Activated CD4-positive, alpha-beta T cell treated with anti-CD3 and anti-CD28 coated beads for 36 hours (primary cell): ENCODE data around the gene FAM3A. TPM values are rescaled to one million over a fixed set of nuclear protein-coding genes. Genes with fewer than 3 reads are reported as not detected.
A peak's percentile ranks its signal among the peaks of the same experiment; 100 is the strongest.
"Not testable (repeated sequence)": the region's sequence is repeated elsewhere in the genome, so short reads cannot be mapped to it uniquely, and the experiment has no call there.

Source experiments
- ATAC-seq: fragments of 200-7000 bp; cut with Tn5 transposase; one replicate; pipeline ENCODE4 v1.10.0; 2021; ENCODE audit warnings: mild to moderate bottlenecking, moderate library complexity
- CTCF ChIA-PET: fragments of 350-600 bp; sonication (Branson Sonifier 250); formaldehyde crosslinking; loops from one replicate; lab custom pipeline; 2021; ENCODE audit warnings: antibody characterized with exemption; lab: Charles Lee
- POLR2A ChIA-PET: fragments of 350-600 bp; sonication (Branson Sonifier 250); formaldehyde crosslinking; loops from one replicate; lab custom pipeline; 2021; ENCODE audit warnings: antibody characterized with exemption, inconsistent platforms; lab: Charles Lee
- DNase-seq: peaks from one replicate; pipeline ENCODE4 v3.0.0-alpha.2; 2020
- H3K27ac Mint-ChIP-seq: one replicate; pipeline ENCODE4 v1.8.0; 2021; ENCODE audit warnings: mixed read lengths
- H3K27me3 Mint-ChIP-seq: one replicate; pipeline ENCODE4 v1.8.0; 2021; ENCODE audit warnings: mixed read lengths
- H3K36me3 Mint-ChIP-seq: one replicate; pipeline ENCODE4 v1.8.0; 2021; ENCODE audit warnings: low read depth, mixed read lengths
- H3K4me1 Mint-ChIP-seq: one replicate; pipeline ENCODE4 v1.8.0; 2021; ENCODE audit warnings: mixed read lengths
- H3K4me3 Mint-ChIP-seq: one replicate; pipeline ENCODE4 v1.8.0; 2021; ENCODE audit warnings: mild to moderate bottlenecking, moderate library complexity, mixed read lengths
- H3K9me3 Mint-ChIP-seq: one replicate; pipeline ENCODE4 v1.8.0; 2021; ENCODE audit warnings: low read depth, mixed read lengths
- intact Hi-C, 2 experiments: fragments of 100-400 bp; cut with DNase I in 1 of 2; cut with micrococcal nuclease in 1 of 2; formaldehyde crosslinking; loops; one replicate each; pipeline versions ENCODE4 v1.14.2 to v1.15.1; 2022 to 2024; cut with DNase I, micrococcal nuclease
- total RNA-seq, 2 experiments: library from RNA; stranded (reverse); gene quantifications; one replicate each; pipeline ENCODE4 v1.2.3, GENCODE V29; 2021

The FAM3A gene
- 10 to 100 TPM; 27.6 to 30.5 TPM for total RNA-seq

- ATAC-seq, result peak; percentile 98
- no peaks in the 10 kb centered on the region for H3K9me3 Mint-ChIP-seq
- POLR2A ChIA-PET, result no interaction called here
- DNase-seq, result peak; percentile 97
- intact Hi-C loops, result loop anchor here (1.0 to 2.0 kb wide), 14 partner anchors 26 to 722 kb away; partner anchors contain the start of genes IKBKG (in 2 of the 2), LAGE3 (in 2 of the 2), DKC1 (in 1 of the 2) and G6PD (in 1 of the 2)
- peaks cover 8% of the 10 kb centered on the region for H3K36me3 Mint-ChIP-seq
- H3K4me1 Mint-ChIP-seq, result peaks cover 30% of the 10 kb centered on the region
- peak within 1 kb of the TSS; percentile 90 for H3K27ac Mint-ChIP-seq
- peak within 1 kb of the TSS; percentile 81 for H3K4me3 Mint-ChIP-seq
- no peaks in the 10 kb centered on the region for H3K27me3 Mint-ChIP-seq
- CTCF ChIA-PET, result interaction anchor here (1.5 kb wide), 1 partner anchor 11 kb away, joined by 5 read pairs; no protein-coding TSS in a partner anchor
These were observed at the start of gene FAM3A for GRCh38 chrX:154515966-154516655. Gene FAM3A (minus strand): TSS chrX:154516232. CDS start chrX:154515772, 460 bp downstream.

- DNase-seq, H3K9me3 Mint-ChIP-seq, H3K36me3 Mint-ChIP-seq, ATAC-seq, CTCF ChIA-PET, H3K4me1 Mint-ChIP-seq, H3K4me3 Mint-ChIP-seq, POLR2A ChIA-PET, intact Hi-C loops, H3K27me3 Mint-ChIP-seq, H3K27ac Mint-ChIP-seq: not testable (repeated sequence)
These were observed 46.3 kb upstream of the FAM3A start for GRCh38 chrX:154562295-154562694.

GRCh38 chrX:154560326-154560725, 44.3 kb upstream of the FAM3A start:
- H3K4me1 Mint-ChIP-seq, ATAC-seq, CTCF ChIA-PET, H3K4me3 Mint-ChIP-seq, H3K36me3 Mint-ChIP-seq, intact Hi-C loops, DNase-seq, H3K27ac Mint-ChIP-seq, H3K9me3 Mint-ChIP-seq, POLR2A ChIA-PET, H3K27me3 Mint-ChIP-seq: not testable (repeated sequence)

GRCh38 chrX:154558896-154559295, 42.9 kb upstream of the FAM3A start:
- H3K9me3 Mint-ChIP-seq, DNase-seq, H3K36me3 Mint-ChIP-seq, H3K4me1 Mint-ChIP-seq, H3K27ac Mint-ChIP-seq, CTCF ChIA-PET, H3K27me3 Mint-ChIP-seq, ATAC-seq, H3K4me3 Mint-ChIP-seq, POLR2A ChIA-PET, intact Hi-C loops: not testable (repeated sequence)

GRCh38 chrX:154558060-154558690, 42.1 kb upstream of the FAM3A start:
- H3K4me3 Mint-ChIP-seq, POLR2A ChIA-PET, DNase-seq, H3K4me1 Mint-ChIP-seq, H3K36me3 Mint-ChIP-seq, H3K9me3 Mint-ChIP-seq, CTCF ChIA-PET, H3K27ac Mint-ChIP-seq, H3K27me3 Mint-ChIP-seq, intact Hi-C loops: not testable (repeated sequence)
- peak; percentile 87 for ATAC-seq

- not testable (repeated sequence) for ATAC-seq
These were observed 36.2 kb upstream of the FAM3A start for GRCh38 chrX:154552112-154552806.

GRCh38 chrX:154549766-154550165, 33.7 kb upstream of the FAM3A start:
- CTCF ChIA-PET, result interaction anchor here (0.6 kb wide), 1 partner anchor 138 kb away, joined by 3 read pairs; no protein-coding TSS in a partner anchor
- no peaks in the 10 kb centered on the region for H3K27me3 Mint-ChIP-seq
- peaks cover 33% of the 10 kb centered on the region for H3K4me1 Mint-ChIP-seq
- H3K9me3 Mint-ChIP-seq, result no peaks in the 10 kb centered on the region
- no peak for DNase-seq
- peak overlapping the region; percentile 99 for H3K4me3 Mint-ChIP-seq
- peak overlapping the region; percentile 49 for H3K27ac Mint-ChIP-seq
- no peak for ATAC-seq
- intact Hi-C loops, result no loop called here
- POLR2A ChIA-PET, result no interaction called here
- peaks cover 28% of the 10 kb centered on the region for H3K36me3 Mint-ChIP-seq

More at GRCh38 chrX:154552112-154552806, 36.2 kb upstream of the FAM3A start:
- intact Hi-C loops, H3K9me3 Mint-ChIP-seq, CTCF ChIA-PET, H3K4me3 Mint-ChIP-seq, H3K27me3 Mint-ChIP-seq, POLR2A ChIA-PET, DNase-seq: not testable (repeated sequence)
- Mint-ChIP-seq H3K36me3 (peaks cover 21% of the 10 kb centered on the region), H3K27ac (peak overlapping the region; percentile 67), H3K4me1 (peaks cover 22% of the 10 kb centered on the region)

- peaks cover 26% of the 10 kb centered on the region for H3K36me3 Mint-ChIP-seq
- peak overlapping the region; percentile 99 for H3K4me3 Mint-ChIP-seq
These were observed 31.9 kb upstream of the FAM3A start for GRCh38 chrX:154548028-154548316.

GRCh38 chrX:154547245-154548027, 31.4 kb upstream of the FAM3A start, which contains the start of gene IKBKG:
Gene IKBKG (plus strand): TSS chrX:154547620. CDS start chrX:154552003, 4,383 bp downstream.
- Mint-ChIP-seq H3K36me3 (peaks cover 29% of the 10 kb centered on the region), H3K9me3 (no peaks in the 10 kb centered on the region), H3K27me3 (no peaks in the 10 kb centered on the region), H3K27ac (peak within 1 kb of the TSS; percentile 97), H3K4me3 (peak within 1 kb of the TSS; percentile 99), H3K4me1 (peaks cover 39% of the 10 kb centered on the region)
- ATAC-seq, result peak; percentile 81
- DNase-seq, result peak; percentile 92
- intact Hi-C loops, result loop anchor here (1.0 to 2.0 kb wide), 11 partner anchors 31 to 823 kb away; partner anchors contain the start of genes FAM3A (in 2 of the 2), ABCD1 (in 1 of the 2), BCAP31 (in 1 of the 2) and DKC1 (in 1 of the 2)
- ChIA-PET POLR2A (interaction anchor here (1.1 kb wide), 1 partner anchor 30 kb away, joined by 4 read pairs; no protein-coding TSS in a partner anchor), CTCF (interaction anchor here (0.6 to 1.1 kb wide), 2 partner anchors 149 to 198 kb away, joined by 3 to 5 read pairs; no protein-coding TSS in a partner anchor)

More at GRCh38 chrX:154548028-154548316, 31.9 kb upstream of the FAM3A start:
- Mint-ChIP-seq H3K4me1 (peaks cover 35% of the 10 kb centered on the region), H3K27ac (peak overlapping the region; percentile 97), H3K27me3 (no peaks in the 10 kb centered on the region), H3K9me3 (no peaks in the 10 kb centered on the region)
- intact Hi-C loops, result no loop called here
- CTCF ChIA-PET, result interaction anchor here (0.6 to 0.9 kb wide), 2 partner anchors 21 to 199 kb away, joined by 3 read pairs; no protein-coding TSS in a partner anchor
- DNase-seq (no peak), ATAC-seq (no peak)
- POLR2A ChIA-PET, result no interaction called here

- intact Hi-C loops, result loop anchor here (1.0 to 2.0 kb wide), 11 partner anchors 30 to 822 kb away; partner anchors contain the start of genes FAM3A (in 2 of the 2), ABCD1 (in 1 of the 2), BCAP31 (in 1 of the 2) and DKC1 (in 1 of the 2)
- CTCF ChIA-PET, result interaction anchor here (1.1 kb wide), 1 partner anchor 149 kb away, joined by 5 read pairs; no protein-coding TSS in a partner anchor
- no peaks in the 10 kb centered on the region for H3K9me3 Mint-ChIP-seq
- peak within 1 kb of the TSS; percentile 97 for H3K27ac Mint-ChIP-seq
- H3K4me3 Mint-ChIP-seq, result peak within 1 kb of the TSS; percentile 99
- peaks cover 25% of the 10 kb centered on the region for H3K36me3 Mint-ChIP-seq
- ATAC-seq (peak; percentile 70), DNase-seq (peak; percentile 87)
- H3K4me1 Mint-ChIP-seq, result peaks cover 43% of the 10 kb centered on the region
- no peaks in the 10 kb centered on the region for H3K27me3 Mint-ChIP-seq
- POLR2A ChIA-PET, result interaction anchor here (1.1 kb wide), 1 partner anchor 29 kb away, joined by 4 read pairs; no protein-coding TSS in a partner anchor
These were observed 30.6 kb upstream of the FAM3A start, which contains the start of gene G6PD for GRCh38 chrX:154546354-154547244. Gene G6PD (minus strand): TSS chrX:154546846. CDS start chrX:154546155, 691 bp downstream.
